ENCODE data around the gene SNX15.
A peak's percentile ranks its signal among the peaks of the same experiment; 100 is the strongest.

SNX15 gene

GRCh38 chr11:65057526-65057925 lies 30.3 kb downstream of the SNX15 start:
- DNase-seq (ENCODE audit: low read depth), result no peak

GRCh38 chr11:65058012-65058411 lies 30.8 kb downstream of the SNX15 start:
- no peak for DNase-seq (ENCODE audit: low read depth)

GRCh38 chr11:65058419-65059054 lies 31.3 kb downstream of the SNX15 start, which contains the start of gene NAALADL1:
Gene NAALADL1, minus strand, starts transcription at chr11:65058553. Its CDS starts 32 bp downstream, at chr11:65058521.
- DNase-seq (ENCODE audit: low read depth), result no peak

- no peak for DNase-seq (ENCODE audit: low read depth)
These were observed 32.3 kb downstream of the SNX15 start for GRCh38 chr11:65059523-65059922.

GRCh38 chr11:65059959-65060824 lies 33.0 kb downstream of the SNX15 start:
- DNase-seq (ENCODE audit: low read depth), result no peak

GRCh38 chr11:65060913-65061408 lies 33.7 kb downstream of the SNX15 start:
- DNase-seq (ENCODE audit: low read depth), result no peak

GRCh38 chr11:65063532-65063931 lies 36.3 kb downstream of the SNX15 start:
- no peak for DNase-seq (ENCODE audit: low read depth)

GRCh38 chr11:65064847-65065240 lies 37.6 kb downstream of the SNX15 start:
- DNase-seq (ENCODE audit: low read depth), result no peak

- DNase-seq (ENCODE audit: low read depth), result no peak
These were observed 38.6 kb downstream of the SNX15 start for GRCh38 chr11:65065851-65066250.

- no peak for DNase-seq (ENCODE audit: low read depth)
These were observed 39.1 kb downstream of the SNX15 start for GRCh38 chr11:65066315-65066714.

- no peak for DNase-seq (ENCODE audit: low read depth)
These were observed 39.6 kb downstream of the SNX15 start for GRCh38 chr11:65066805-65067291.

- no peak for DNase-seq (ENCODE audit: low read depth)
These were observed 40.2 kb downstream of the SNX15 start for GRCh38 chr11:65067446-65067845.

GRCh38 chr11:65069217-65069616 lies 42.0 kb downstream of the SNX15 start:
- no peak for DNase-seq (ENCODE audit: low read depth)

- DNase-seq (ENCODE audit: low read depth), result no peak
These were observed 44.8 kb downstream of the SNX15 start for GRCh38 chr11:65071907-65072630.

- DNase-seq (ENCODE audit: low read depth), result no peak
These were observed 45.4 kb downstream of the SNX15 start for GRCh38 chr11:65072631-65072966.

- DNase-seq (ENCODE audit: low read depth), result no peak
These were observed 50.2 kb downstream of the SNX15 start for GRCh38 chr11:65077451-65077850.

- peak; percentile 61 for DNase-seq (ENCODE audit: low read depth)
These were observed 50.9 kb downstream of the SNX15 start for GRCh38 chr11:65078151-65078550.

GRCh38 chr11:65078786-65079342 lies 51.6 kb downstream of the SNX15 start:
- no peak for DNase-seq (ENCODE audit: low read depth)

GRCh38 chr11:65083134-65083833 lies 56.0 kb downstream of the SNX15 start:
- DNase-seq (ENCODE audit: low read depth), result no peak

GRCh38 chr11:65083834-65084597 lies 56.8 kb downstream of the SNX15 start, which contains the start of the genes CDCA5 and ZFPL1:
Gene CDCA5, minus strand, starts transcription at chr11:65084040. Its CDS starts 62 bp downstream, at chr11:65083978.
Gene ZFPL1, plus strand, starts transcription at chr11:65084222. Its CDS starts 477 bp downstream, at chr11:65084699.
- DNase-seq (ENCODE audit: low read depth), result peak; percentile 92

Measured in T follicular helper cell (primary cell).